GM12878 (cell line): Measurements from ENCODE around the gene DNMT3A. TPM values are rescaled to one million over a fixed set of nuclear protein-coding genes. Genes with fewer than 3 reads are reported as not detected.
A peak's percentile ranks its signal among the peaks of the same experiment; 100 is the strongest.

Source experiments
- ATAC-seq: fragments of 200-7000 bp; cut with Tn5 transposase; 3 replicates; pipeline ENCODE4 v1.9.1; 2020; ENCODE audit warnings: mild to moderate bottlenecking, moderate library complexity
- BruUV-seq: library from RNA; stranded (reverse); fragments of 400-500 nt; replicated peaks from 2 replicates; lab custom pipeline; 2021; lab: Mats Ljungman, UMichigan
- CTCF ChIA-PET: fragments of 300-600 bp; sonication (Branson Sonifier 250); formaldehyde crosslinking; extraction: SDS; loops from one replicate; lab custom pipeline; 2021; ENCODE audit warnings: inconsistent platforms; lab: Yijun Ruan, JAX
- POLR2A ChIA-PET: fragments of 350-600 bp; formaldehyde crosslinking; extraction: SDS; loops from one replicate; lab custom pipeline; 2021; ENCODE audit warnings: inconsistent platforms; lab: Charles Lee
- RAD21 ChIA-PET: fragments of 300-600 bp; sonication (Branson Sonifier 250); formaldehyde crosslinking; loops from one replicate; lab custom pipeline; 2023; ENCODE audit warnings: antibody characterized with exemption; ENCODE audit not compliant: unreplicated experiment; lab: Charles Lee
- SMC1A ChIA-PET: fragments of 300-600 bp; sonication (Branson Sonifier 250); formaldehyde crosslinking; loops from one replicate; lab custom pipeline; 2023; ENCODE audit not compliant: unreplicated experiment, uncharacterized antibody; lab: Charles Lee
- DNase-seq: peaks from one replicate; pipeline ENCODE4 v3.0.0-alpha.2; 2011; ENCODE audit warnings: low read depth, low spot score
- FAIRE-seq: peaks from 3 replicates; lab custom pipeline; 2011; peaks lifted over from hg19 to GRCh38; lab: Jason Lieb, UNC
- H2AFZ ChIP-seq: 2 replicates; pipeline ENCODE4 v1.6.0; 2011; ENCODE audit warnings: low read depth, low read length, control low read depth; ENCODE audit not compliant: control insufficient read depth
- H3K27ac ChIP-seq: 2 replicates; pipeline ENCODE4 v1.5.1; 2011; ENCODE audit warnings: control low read depth; ENCODE audit not compliant: control insufficient read depth, insufficient read depth
- H3K27me3 ChIP-seq, 2 experiments: replicated peaks in 1 of 2; 2 replicates each; pipeline versions ENCODE4 v1.6.0 to v1.6.1; 2011; ENCODE audit warnings: low read length in 1 of 2; ENCODE audit not compliant: control insufficient read depth in 2 of 2, insufficient read depth in 2 of 2
- H3K36me3 ChIP-seq, 2 experiments: 2 replicates each; pipeline ENCODE4 v1.5.1; 2011; ENCODE audit warnings: low read length in 1 of 2; ENCODE audit not compliant: control insufficient read depth in 2 of 2, insufficient read depth in 2 of 2
- H3K4me1 ChIP-seq: 2 replicates; pipeline ENCODE4 v1.6.1; 2011; ENCODE audit warnings: mild to moderate bottlenecking, low read length, moderate library complexity, mixed read lengths; ENCODE audit not compliant: control insufficient read depth, insufficient read depth
- H3K4me2 ChIP-seq: 2 replicates; pipeline ENCODE4 v1.6.0; 2011; ENCODE audit warnings: control low read depth; ENCODE audit not compliant: control insufficient read depth, insufficient read depth
- H3K4me3 ChIP-seq: fragments of 200-600 bp; sonication (generic); 2 replicates; pipeline ENCODE4 v1.5.1; 2016
- H3K79me2 ChIP-seq: 2 replicates; pipeline ENCODE4 v1.6.0; 2011; ENCODE audit warnings: low read length; ENCODE audit not compliant: control insufficient read depth, insufficient read depth
- H3K9ac ChIP-seq: 2 replicates; pipeline ENCODE4 v1.8.0; 2011; ENCODE audit warnings: low read length, control low read depth, mixed read lengths; ENCODE audit not compliant: control insufficient read depth, insufficient read depth
- H3K9me3 ChIP-seq: replicated peaks from 3 replicates; pipeline ENCODE4 v1.5.1; 2011; ENCODE audit warnings: mild to moderate bottlenecking, low read length; ENCODE audit not compliant: control insufficient read depth, insufficient read depth
- H4K20me1 ChIP-seq: 2 replicates; pipeline ENCODE4 v1.6.0; 2011; ENCODE audit not compliant: control insufficient read depth, insufficient read depth
- BRCA1 ChIP-seq: IDR thresholded peaks from 2 replicates; pipeline ENCODE4 v1.6.1; 2011; ENCODE audit warnings: low read depth, low read length, improper control_type of control experiment
- CBX3 ChIP-seq: fragments of 200-600 bp; sonication (generic); IDR thresholded peaks from 2 replicates; pipeline ENCODE4 v1.6.1; 2016; ENCODE audit warnings: low read depth, borderline replicate concordance
- CBX5 ChIP-seq: sonication (generic); IDR thresholded peaks from 2 replicates; pipeline ENCODE4 v1.6.1; 2016; ENCODE audit warnings: low read depth, moderate library complexity, mild to moderate bottlenecking, inconsistent platforms
- CREB1 ChIP-seq: IDR thresholded peaks from 2 replicates; pipeline ENCODE4 v1.6.1; 2012; ENCODE audit warnings: low read depth, mild to moderate bottlenecking, inconsistent platforms
- DPF2 ChIP-seq: fragments of 450-650 bp; IDR thresholded peaks from 2 replicates; pipeline ENCODE4 v1.6.1; 2017; ENCODE audit warnings: mild to moderate bottlenecking
- E2F4 ChIP-seq: IDR thresholded peaks from 2 replicates; pipeline ENCODE4 v1.6.1; 2012; ENCODE audit warnings: low read depth, low read length, improper control_type of control experiment
- EP300 ChIP-seq, 2 experiments: fragments of 150-350 bp in 1 of 2; IDR thresholded peaks; 2 replicates each; pipeline ENCODE4 v1.6.1; 2011 to 2012; ENCODE audit warnings: low read depth in 2 of 2, low read length in 2 of 2, borderline replicate concordance in 1 of 2, improper control_type of control experiment in 1 of 2, inconsistent platforms in 1 of 2; ENCODE audit not compliant: control insufficient read depth in 1 of 2
- FOXK2 ChIP-seq: fragments of 450-650 bp; IDR thresholded peaks from 2 replicates; pipeline ENCODE4 v1.6.1; 2017; ENCODE audit warnings: mild to moderate bottlenecking, moderate library complexity
- JUNB ChIP-seq: IDR thresholded peaks from 2 replicates; pipeline ENCODE4 v1.6.1; 2016; ENCODE audit warnings: antibody characterized with exemption, mild to moderate bottlenecking
- KAT2A ChIP-seq: conservative IDR thresholded peaks from 2 replicates; pipeline ENCODE4 v1.6.1; 2011; ENCODE audit warnings: low read depth, low read length; ENCODE audit not compliant: control insufficient read depth
- MEF2A ChIP-seq: IDR thresholded peaks from 2 replicates; pipeline ENCODE4 v1.6.1; 2011; ENCODE audit warnings: low read depth, mild to moderate bottlenecking, low read length, moderate library complexity; ENCODE audit not compliant: insufficient read depth
- MTA3 ChIP-seq: IDR thresholded peaks from 2 replicates; pipeline ENCODE4 v1.6.1; 2012; ENCODE audit warnings: low read length, inconsistent platforms, borderline replicate concordance
- NBN ChIP-seq: fragments of 450-650 bp; IDR thresholded peaks from 2 replicates; pipeline ENCODE4 v1.6.1; 2016
- SIX5 ChIP-seq: IDR thresholded peaks from 2 replicates; pipeline ENCODE4 v1.6.1; 2011; ENCODE audit warnings: mild to moderate bottlenecking, low read depth, low read length, moderate library complexity; ENCODE audit not compliant: severe bottlenecking
- SRF ChIP-seq, 2 experiments: IDR thresholded peaks; 2 replicates each; pipeline ENCODE4 v1.6.1; 2011; ENCODE audit warnings: low read depth in 2 of 2, low read length in 2 of 2, mild to moderate bottlenecking in 1 of 2, moderate library complexity in 1 of 2
- TBL1XR1 ChIP-seq: IDR thresholded peaks from 2 replicates; pipeline ENCODE4 v1.6.1; 2012; ENCODE audit warnings: low read depth, low read length, improper control_type of control experiment
- TCF12 ChIP-seq: IDR thresholded peaks from 2 replicates; pipeline ENCODE4 v1.6.1; 2011; ENCODE audit warnings: low read depth, mild to moderate bottlenecking, low read length
- YBX1 ChIP-seq: fragments of 450-650 bp; IDR thresholded peaks from 2 replicates; pipeline ENCODE4 v1.6.1; 2016; ENCODE audit warnings: antibody characterized with exemption
- ZNF207 ChIP-seq: fragments of 450-650 bp; IDR thresholded peaks from 2 replicates; pipeline ENCODE4 v1.6.1; 2014; ENCODE audit warnings: antibody characterized with exemption, mild to moderate bottlenecking, borderline replicate concordance
- WGBS: methylation state at CpG from one replicate; pipeline ENCODE4 v1.1.6; 2016; ENCODE audit warnings: low lambda C conversion rate; ENCODE audit not compliant: insufficient replicate concordance, insufficient coverage; ENCODE audit errors: missing lambda C conversion rate; 5-methylcytosine and 5-hydroxymethylcytosine counted together
- in situ Hi-C: fragments of 300-500 bp; cut with MboI; formaldehyde crosslinking; loops from 9 replicates; pipeline ENCODE4 v1.14.3; 2018; ENCODE audit warnings: mixed read lengths
- intact Hi-C: fragments of 100-400 bp; cut with micrococcal nuclease; formaldehyde crosslinking; loops from one replicate; pipeline ENCODE4 v1.14.2; 2022; ENCODE audit not compliant: unreplicated experiment
- polyA plus RNA-seq, 11 experiments: library from polyadenylated mRNA; depleted of rRNA in 4 of 11; unstranded in 6 of 11; stranded (reverse) in 5 of 11; fragments of >200 nt; fragmentation: Nextera tagmentation in 4 of 11; fragmentation: Illumina TruSeq in 1 of 11; extraction: Ambion mirVana in 4 of 11; extraction: Trizol in 1 of 11; gene quantifications; 1 replicate in 1 of 11; 2 replicates in 10 of 11; pipeline versions ENCODE4 v1.2.1 to v1.2.3, GENCODE V29; 2011 to 2016; ENCODE audit warnings: inconsistent platforms in 2 of 11, missing spikeins in 2 of 11, low read depth in 1 of 11
- total RNA-seq, 4 experiments: library from RNA; depleted of rRNA in 3 of 4; stranded (reverse); fragments of >200 nt in 3 of 4; fragmentation: Illumina TruSeq in 1 of 4; extraction: Trizol in 1 of 4; gene quantifications; 2 replicates each; pipeline versions ENCODE4 v1.2.1 to v1.2.3, GENCODE V29; 2013 to 2021
- TF ChIP-seq, protein P1 (sequence below): IDR thresholded peaks from 2 replicates; pipeline ENCODE4 v1.6.1; 2011; ENCODE audit warnings: low read depth, low read length, improper control_type of control experiment, borderline replicate concordance
- TF ChIP-seq, protein P2 (sequence below): fragments of 450-650 bp; conservative IDR thresholded peaks from 2 replicates; pipeline ENCODE4 v1.6.1; 2017; ENCODE audit warnings: mild to moderate bottlenecking, moderate library complexity

Gene DNMT3A
- total and polyA plus RNA-seq, 10 of the 15 experiments (the other 5 are each of a cell fraction or from before 2014, with no cell fraction given): 7.4 to 51.6 (median 17.4) TPM

DNA sequence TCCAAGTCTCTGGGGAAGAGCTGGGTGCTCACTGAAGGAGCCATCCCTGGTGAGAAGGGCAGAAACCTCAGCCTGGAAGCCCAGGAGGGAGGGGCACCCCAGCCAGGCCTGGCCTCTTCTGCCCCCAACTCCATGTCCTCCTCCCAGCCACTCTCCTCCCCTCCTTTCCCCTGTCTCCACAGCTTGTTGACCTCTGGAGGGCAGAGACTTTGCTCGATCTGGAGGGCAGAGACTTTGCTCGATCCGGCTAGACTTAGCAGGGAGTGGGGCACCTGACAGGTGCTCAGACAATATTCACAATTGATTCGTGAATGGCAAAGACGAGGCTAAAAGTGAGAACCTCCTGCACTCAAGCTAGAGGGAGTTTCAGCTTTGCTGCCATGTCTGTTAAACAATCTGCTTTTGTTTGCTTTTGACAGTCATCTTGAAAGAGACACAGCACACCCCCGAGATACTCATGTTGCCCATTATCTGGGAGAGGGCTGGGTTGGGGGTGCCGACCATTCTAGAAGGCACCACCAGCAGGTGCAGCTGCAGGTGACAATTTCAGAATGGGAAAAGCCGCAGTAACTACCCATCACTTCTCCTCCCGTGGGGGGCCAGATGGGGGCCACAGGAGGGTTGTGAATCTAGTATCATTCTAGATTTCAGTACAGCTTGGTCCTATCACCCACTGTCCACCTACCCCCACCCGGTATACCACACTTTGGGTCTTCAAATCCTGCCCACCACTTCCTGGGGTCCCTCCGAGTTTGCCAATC is 54.8 kb downstream of the DNMT3A start:
- CTCF ChIA-PET: interaction anchor here (0.6 to 2.7 kb wide), 8 partner anchors 9 to 312 kb away, joined by 3 to 19 read pairs (median 4); no protein-coding TSS in a partner anchor
- no peaks in the 10 kb centered on the region for H3K79me2 ChIP-seq
- H2AFZ ChIP-seq: peak overlapping the region; percentile 52
- H3K27ac ChIP-seq: peak overlapping the region; percentile 72
- in situ Hi-C loops: no loop called here
- peak overlapping the region; percentile 51 for H3K4me2 ChIP-seq
- H4K20me1 ChIP-seq: no peaks in the 10 kb centered on the region
- peaks cover 21% of the 10 kb centered on the region for H3K4me1 ChIP-seq
- H3K4me3 ChIP-seq: no peak overlapping the region
- RAD21 ChIA-PET: interaction anchor here (1.0 to 1.3 kb wide), 4 partner anchors 9 to 280 kb away, joined by 3 to 5 read pairs (median 4); no protein-coding TSS in a partner anchor
- no peaks in the 10 kb centered on the region for H3K27me3 ChIP-seq
- ATAC-seq (peak; percentile 72), DNase-seq (no peak), FAIRE-seq (peak; percentile 88)
- H3K9ac ChIP-seq: no peak overlapping the region
- H3K9me3 ChIP-seq: no peaks in the 10 kb centered on the region
- POLR2A ChIA-PET: interaction anchor here (0.6 to 1.6 kb wide), 6 partner anchors 9 to 267 kb away, joined by 3 to 4 read pairs (median 4); no protein-coding TSS in a partner anchor
- no TSS peak for BruUV-seq
- intact Hi-C loops: no loop called here
- H3K36me3 ChIP-seq: no peaks in the 10 kb centered on the region; a peak in 1 of 4 replicates
- WGBS: 25% methylated on average over 11 of the region's 11 CpGs
- SMC1A ChIA-PET: interaction anchor here (0.8 to 2.3 kb wide), 5 partner anchors 8 to 237 kb away, joined by 3 to 8 read pairs (median 5); no protein-coding TSS in a partner anchor
- TF ChIP-seq CBX5 (no peak), E2F4 (no peak), NBN (no peak), FOXK2 (no peak), JUNB (peak; percentile 60; the same call in 1 of the 2 replicates), CBX3 (no peak), ZNF207 (no peak), TCF12 (peak; percentile 48; the same call in 1 of the 2 replicates), SRF (IDR thresholded peaks at IDR 0.05; ENCODE audit: low read depth in 2 of 2, low read length in 2 of 2) (no peak), YBX1 (no peak), CREB1 (no peak), TBL1XR1 (no peak), SIX5 (no peak), KAT2A (no peak), EP300 (IDR thresholded peaks at IDR 0.05; ENCODE audit: borderline replicate concordance in 1 of 2, control insufficient read depth in 1 of 2, low read depth in 2 of 2, low read length in 2 of 2) (no peak), DPF2 (peak; percentile 57; the same call in 1 of the 2 replicates), MTA3 (0 out of 2 replicates have a peak, but pooled peaks have one; percentile 14), MEF2A (no peak), BRCA1 (no peak)
- TF ChIP-seq, protein P1, sequence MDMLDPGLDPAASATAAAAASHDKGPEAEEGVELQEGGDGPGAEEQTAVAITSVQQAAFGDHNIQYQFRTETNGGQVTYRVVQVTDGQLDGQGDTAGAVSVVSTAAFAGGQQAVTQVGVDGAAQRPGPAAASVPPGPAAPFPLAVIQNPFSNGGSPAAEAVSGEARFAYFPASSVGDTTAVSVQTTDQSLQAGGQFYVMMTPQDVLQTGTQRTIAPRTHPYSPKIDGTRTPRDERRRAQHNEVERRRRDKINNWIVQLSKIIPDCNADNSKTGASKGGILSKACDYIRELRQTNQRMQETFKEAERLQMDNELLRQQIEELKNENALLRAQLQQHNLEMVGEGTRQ: no peak
- TF ChIP-seq, protein P2, sequence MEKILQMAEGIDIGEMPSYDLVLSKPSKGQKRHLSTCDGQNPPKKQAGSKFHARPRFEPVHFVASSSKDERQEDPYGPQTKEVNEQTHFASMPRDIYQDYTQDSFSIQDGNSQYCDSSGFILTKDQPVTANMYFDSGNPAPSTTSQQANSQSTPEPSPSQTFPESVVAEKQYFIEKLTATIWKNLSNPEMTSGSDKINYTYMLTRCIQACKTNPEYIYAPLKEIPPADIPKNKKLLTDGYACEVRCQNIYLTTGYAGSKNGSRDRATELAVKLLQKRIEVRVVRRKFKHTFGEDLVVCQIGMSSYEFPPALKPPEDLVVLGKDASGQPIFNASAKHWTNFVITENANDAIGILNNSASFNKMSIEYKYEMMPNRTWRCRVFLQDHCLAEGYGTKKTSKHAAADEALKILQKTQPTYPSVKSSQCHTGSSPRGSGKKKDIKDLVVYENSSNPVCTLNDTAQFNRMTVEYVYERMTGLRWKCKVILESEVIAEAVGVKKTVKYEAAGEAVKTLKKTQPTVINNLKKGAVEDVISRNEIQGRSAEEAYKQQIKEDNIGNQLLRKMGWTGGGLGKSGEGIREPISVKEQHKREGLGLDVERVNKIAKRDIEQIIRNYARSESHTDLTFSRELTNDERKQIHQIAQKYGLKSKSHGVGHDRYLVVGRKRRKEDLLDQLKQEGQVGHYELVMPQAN: no peak
